NB4 (cell line): ENCODE results near the gene ADAMTS6.

Experiments used
- DNase-seq: peaks from one replicate; pipeline ENCODE4 v3.0.0; 2010; ENCODE audit warnings: low read depth
- H3K4me3 ChIP-seq: one replicate; pipeline ENCODE4 v1.5.1; 2011; ENCODE audit warnings: mild to moderate bottlenecking, low read depth, low read length, moderate library complexity
- CTCF ChIP-seq: IDR thresholded peaks from one replicate; pipeline ENCODE4 v1.5.1; 2012; ENCODE audit warnings: low read depth, low read length
- MAX ChIP-seq: IDR thresholded peaks from 2 replicates; pipeline ENCODE4 v1.6.1; 2011; ENCODE audit warnings: low read depth, low read length
- MYC ChIP-seq: IDR thresholded peaks from 2 replicates; pipeline ENCODE4 v1.6.1; 2011; ENCODE audit warnings: low read depth, low read length
- POLR2A ChIP-seq: IDR thresholded peaks from 2 replicates; pipeline ENCODE4 v1.6.1; 2011; ENCODE audit warnings: mild to moderate bottlenecking; ENCODE audit not compliant: insufficient read length; ENCODE audit errors: extremely low read depth

The ADAMTS6 gene

GRCh38 chr5:65192331-65192730, 289.4 kb downstream of the ADAMTS6 start:
- DNase-seq = no peak
- no peak overlapping the region for H3K4me3 ChIP-seq
- TF ChIP-seq POLR2A = no peak
- TF ChIP-seq MYC = no peak
- no peak for TF ChIP-seq MAX
- no peak for TF ChIP-seq CTCF

DNA sequence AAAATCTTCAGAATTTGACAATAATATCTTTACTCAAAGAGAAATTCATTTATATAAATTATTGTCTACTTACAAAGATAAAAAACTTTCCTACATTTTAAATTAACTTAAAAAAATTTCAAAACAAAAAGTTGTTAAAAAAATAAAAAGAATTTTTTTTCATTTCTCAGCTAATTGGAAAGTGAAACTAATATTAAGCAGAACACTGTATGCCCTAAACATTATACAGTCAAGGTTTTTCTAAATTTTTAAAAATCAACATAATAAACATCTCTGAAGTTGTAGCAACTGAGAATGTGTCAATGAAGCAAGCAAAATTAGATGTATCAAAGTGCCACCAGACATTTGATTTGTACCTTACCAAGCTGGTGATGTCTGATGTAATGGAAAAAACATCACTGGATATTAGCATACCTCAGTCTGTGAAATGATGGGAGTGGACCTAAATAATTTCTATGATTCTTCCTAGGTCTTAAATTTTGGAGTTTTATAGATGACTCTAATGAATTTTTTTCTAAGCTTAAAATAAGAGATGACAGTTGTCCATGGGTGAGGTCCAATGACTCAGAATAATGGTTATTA, 290.1 kb downstream of the ADAMTS6 start:
- DNase-seq = no peak
- TF ChIP-seq POLR2A (no peak), MAX (no peak), CTCF (no peak), MYC (no peak)
- no peak overlapping the region for H3K4me3 ChIP-seq

DNA sequence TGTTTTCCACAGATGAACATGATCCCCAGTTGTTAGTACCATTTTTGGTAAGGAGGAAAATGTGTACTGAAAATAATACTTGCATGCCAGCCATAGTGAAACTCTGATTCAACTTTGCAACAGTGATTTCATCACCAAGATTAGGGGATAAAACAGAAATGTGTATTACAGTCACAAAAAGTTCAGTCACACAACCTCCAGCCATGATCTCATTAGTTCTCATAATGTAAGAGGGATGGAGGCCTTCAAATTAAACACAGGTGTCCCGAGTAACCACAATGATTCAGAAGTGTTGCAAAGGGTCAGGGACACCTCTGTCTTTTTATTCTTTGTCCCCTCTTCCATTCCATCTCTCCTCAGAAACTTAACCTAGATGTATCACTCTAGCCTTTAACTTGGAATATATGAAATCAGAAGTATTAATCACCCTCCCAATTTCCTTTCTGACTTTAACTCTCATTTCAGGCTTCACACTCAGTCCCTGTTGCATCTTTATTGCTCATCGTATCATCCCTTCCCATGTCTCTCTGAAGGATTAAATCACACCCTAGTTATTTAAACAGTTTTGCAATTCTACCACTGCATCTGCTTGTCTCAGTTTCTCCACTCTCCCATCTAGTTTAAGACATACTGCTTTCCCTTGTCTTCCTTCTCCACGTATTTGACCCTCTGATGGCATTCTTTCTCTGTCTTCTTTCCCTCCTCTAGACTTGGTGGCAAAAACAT, 291.2 kb downstream of the ADAMTS6 start:
- H3K4me3 ChIP-seq = no peak overlapping the region
- TF ChIP-seq MYC (no peak), MAX (no peak), CTCF (no peak), POLR2A (no peak)
- no peak for DNase-seq

GRCh38 chr5:65186646-65187227, 295.0 kb downstream of the ADAMTS6 start:
- no peak for DNase-seq
- no peak overlapping the region for H3K4me3 ChIP-seq
- no peak for TF ChIP-seq CTCF
- no peak for TF ChIP-seq POLR2A
- no peak for TF ChIP-seq MYC
- TF ChIP-seq MAX = no peak

DNA sequence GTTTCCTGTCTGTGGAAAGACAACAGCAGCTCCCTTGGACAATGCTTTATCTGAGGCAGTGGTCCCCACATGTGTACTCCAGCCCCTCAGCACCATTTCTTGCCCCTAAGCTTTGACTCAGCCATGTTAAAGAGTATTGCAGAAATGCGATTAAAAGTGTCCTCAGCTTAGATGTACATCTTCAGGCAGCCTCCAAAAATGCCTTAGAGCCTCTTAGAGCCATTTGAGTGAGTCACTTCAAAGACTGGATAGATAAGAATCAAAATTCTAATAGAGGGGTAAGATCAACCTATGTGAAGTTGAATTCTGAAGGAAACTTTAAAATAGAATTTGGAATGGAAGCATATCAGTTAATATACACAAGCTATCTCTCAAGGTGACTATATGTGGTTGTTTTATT, 296.3 kb downstream of the ADAMTS6 start:
- no peak for TF ChIP-seq MYC
- TF ChIP-seq POLR2A = no peak
- TF ChIP-seq CTCF = no peak
- no peak for DNase-seq
- H3K4me3 ChIP-seq = no peak overlapping the region
